MCF 10A (cell line): ENCODE measurements around the gene ZNF141. TPM values are rescaled to one million over a fixed set of nuclear protein-coding genes. Genes with fewer than 3 reads are reported as not detected.

Source experiments
- BruUV-seq: library from RNA; stranded (reverse); fragments of 400-500 nt; replicated peaks from 2 replicates; lab custom pipeline; 2021; lab: Mats Ljungman, UMichigan
- CTCF ChIA-PET: fragments of 300-600 bp; sonication (Branson Sonifier 250); formaldehyde crosslinking; extraction: SDS; loops from one replicate; lab custom pipeline; 2021; ENCODE audit warnings: antibody characterized with exemption, inconsistent platforms; lab: Yijun Ruan, JAX
- POLR2A ChIA-PET: fragments of 300-600, 350-650 bp; sonication (Branson Sonifier 250); formaldehyde crosslinking; extraction: SDS; loops from one replicate; lab custom pipeline; 2020; ENCODE audit warnings: antibody characterized with exemption, inconsistent platforms; lab: Yijun Ruan, JAX
- DNase-seq: peaks from one replicate; pipeline ENCODE4 v3.0.0-alpha.2; 2018; ENCODE audit not compliant: unreplicated experiment
- H3K27ac Mint-ChIP-seq: one replicate; pipeline ENCODE4 v1.8.0; 2022; ENCODE audit warnings: mild to moderate bottlenecking, low read depth, mixed read lengths; ENCODE audit not compliant: unreplicated experiment
- H3K27me3 Mint-ChIP-seq: one replicate; pipeline ENCODE4 v1.8.0; 2022; ENCODE audit warnings: mixed read lengths; ENCODE audit not compliant: insufficient read depth, unreplicated experiment
- H3K36me3 Mint-ChIP-seq: one replicate; pipeline ENCODE4 v1.8.0; 2022; ENCODE audit warnings: mild to moderate bottlenecking, moderate library complexity, mixed read lengths; ENCODE audit not compliant: insufficient read depth, unreplicated experiment
- H3K4me1 Mint-ChIP-seq: one replicate; pipeline ENCODE4 v1.8.0; 2022; ENCODE audit warnings: mixed read lengths; ENCODE audit not compliant: insufficient read depth, unreplicated experiment
- H3K4me3 Mint-ChIP-seq: one replicate; pipeline ENCODE4 v1.8.0; 2022; ENCODE audit warnings: mild to moderate bottlenecking, moderate library complexity, mixed read lengths; ENCODE audit not compliant: unreplicated experiment
- H3K9me3 Mint-ChIP-seq: one replicate; pipeline ENCODE4 v1.8.0; 2022; ENCODE audit warnings: mixed read lengths; ENCODE audit not compliant: unreplicated experiment
- intact Hi-C: fragments of 100-400 bp; cut with micrococcal nuclease; formaldehyde crosslinking; loops from 2 replicates; pipeline ENCODE4 v1.14.1; 2022
- total RNA-seq: library from RNA; stranded (reverse); gene quantifications from 2 replicates; pipeline ENCODE4 v1.2.3, GENCODE V29; 2022
- TF ChIP-seq, protein P1 (sequence below): fragments of 200-600 bp; IDR thresholded peaks from one replicate; pipeline ENCODE4 v1.8.0; 2022; ENCODE audit warnings: antibody characterized with exemption, mild to moderate bottlenecking; ENCODE audit not compliant: unreplicated experiment

ZNF141 gene
- total RNA-seq, 1 experiment from 2014 or later: 11.3 TPM

DNA sequence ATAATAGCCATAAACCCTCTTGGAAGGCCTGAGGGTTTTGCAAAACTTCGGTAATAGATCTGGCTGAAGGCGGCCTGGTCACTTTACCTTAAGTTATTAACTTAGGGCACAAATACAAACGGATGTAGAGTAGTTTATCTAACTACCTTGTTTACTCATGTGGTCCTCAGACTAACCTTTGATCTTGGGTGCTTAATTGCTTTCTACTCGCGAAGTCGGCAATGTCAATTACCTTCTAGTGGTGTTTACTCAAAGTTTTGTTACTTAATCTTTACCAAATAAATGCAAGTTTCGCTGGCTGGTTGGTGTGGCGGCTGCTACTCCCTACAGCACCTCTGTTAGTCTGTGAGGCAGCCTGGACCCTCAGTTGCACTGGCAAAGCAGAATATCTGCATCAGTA lies 8.9 kb upstream of the ZNF141 start:
- H3K4me1 Mint-ChIP-seq: no peaks in the 10 kb centered on the region
- no peaks in the 10 kb centered on the region for H3K36me3 Mint-ChIP-seq
- CTCF ChIA-PET: no interaction called here
- no peak for DNase-seq
- POLR2A ChIA-PET: interaction anchor here (0.7 kb wide), 1 partner anchor 11 kb away, joined by 3 read pairs; no protein-coding TSS in a partner anchor
- intact Hi-C loops: no loop called here
- no peaks in the 10 kb centered on the region for H3K27me3 Mint-ChIP-seq
- no peak overlapping the region for H3K4me3 Mint-ChIP-seq
- H3K9me3 Mint-ChIP-seq: peaks cover 19% of the 10 kb centered on the region
- TF ChIP-seq, protein P1, sequence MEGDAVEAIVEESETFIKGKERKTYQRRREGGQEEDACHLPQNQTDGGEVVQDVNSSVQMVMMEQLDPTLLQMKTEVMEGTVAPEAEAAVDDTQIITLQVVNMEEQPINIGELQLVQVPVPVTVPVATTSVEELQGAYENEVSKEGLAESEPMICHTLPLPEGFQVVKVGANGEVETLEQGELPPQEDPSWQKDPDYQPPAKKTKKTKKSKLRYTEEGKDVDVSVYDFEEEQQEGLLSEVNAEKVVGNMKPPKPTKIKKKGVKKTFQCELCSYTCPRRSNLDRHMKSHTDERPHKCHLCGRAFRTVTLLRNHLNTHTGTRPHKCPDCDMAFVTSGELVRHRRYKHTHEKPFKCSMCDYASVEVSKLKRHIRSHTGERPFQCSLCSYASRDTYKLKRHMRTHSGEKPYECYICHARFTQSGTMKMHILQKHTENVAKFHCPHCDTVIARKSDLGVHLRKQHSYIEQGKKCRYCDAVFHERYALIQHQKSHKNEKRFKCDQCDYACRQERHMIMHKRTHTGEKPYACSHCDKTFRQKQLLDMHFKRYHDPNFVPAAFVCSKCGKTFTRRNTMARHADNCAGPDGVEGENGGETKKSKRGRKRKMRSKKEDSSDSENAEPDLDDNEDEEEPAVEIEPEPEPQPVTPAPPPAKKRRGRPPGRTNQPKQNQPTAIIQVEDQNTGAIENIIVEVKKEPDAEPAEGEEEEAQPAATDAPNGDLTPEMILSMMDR: no peak
- H3K27ac Mint-ChIP-seq: no peak overlapping the region
- BruUV-seq: no TSS peak

DNA sequence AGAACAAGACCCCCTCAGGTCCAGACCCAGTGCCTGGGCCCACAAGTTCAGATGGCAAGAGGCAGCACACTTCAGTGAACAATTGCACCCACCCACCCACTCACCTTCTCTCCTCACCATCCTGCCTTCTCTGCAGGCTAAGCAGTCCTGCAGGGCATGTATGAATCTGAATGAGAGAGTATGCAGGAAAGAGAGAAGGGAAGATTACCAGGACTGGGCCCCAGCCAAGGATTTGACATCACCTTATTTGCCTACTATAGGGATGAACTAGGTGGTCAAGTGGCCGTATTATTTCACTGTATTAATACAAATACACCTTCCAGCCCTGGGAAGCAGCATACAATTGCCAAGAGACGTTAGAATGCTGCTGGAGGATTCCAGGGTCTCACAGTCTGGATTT lies 2.1 kb upstream of the ZNF141 start:
- intact Hi-C loops: no loop called here
- H3K27me3 Mint-ChIP-seq: no peaks in the 10 kb centered on the region
- peaks cover 21% of the 10 kb centered on the region for H3K36me3 Mint-ChIP-seq
- ChIA-PET CTCF (no interaction called here), POLR2A (interaction anchor here (1.3 kb wide), 1 partner anchor 138 kb away, joined by 3 read pairs; no protein-coding TSS in a partner anchor)
- DNase-seq: no peak
- peak overlapping the region; percentile 40 for H3K4me3 Mint-ChIP-seq
- H3K9me3 Mint-ChIP-seq: peaks cover 10% of the 10 kb centered on the region
- BruUV-seq: no TSS peak
- H3K27ac Mint-ChIP-seq: no peak overlapping the region
- TF ChIP-seq, protein P1: no peak
- no peaks in the 10 kb centered on the region for H3K4me1 Mint-ChIP-seq

DNA sequence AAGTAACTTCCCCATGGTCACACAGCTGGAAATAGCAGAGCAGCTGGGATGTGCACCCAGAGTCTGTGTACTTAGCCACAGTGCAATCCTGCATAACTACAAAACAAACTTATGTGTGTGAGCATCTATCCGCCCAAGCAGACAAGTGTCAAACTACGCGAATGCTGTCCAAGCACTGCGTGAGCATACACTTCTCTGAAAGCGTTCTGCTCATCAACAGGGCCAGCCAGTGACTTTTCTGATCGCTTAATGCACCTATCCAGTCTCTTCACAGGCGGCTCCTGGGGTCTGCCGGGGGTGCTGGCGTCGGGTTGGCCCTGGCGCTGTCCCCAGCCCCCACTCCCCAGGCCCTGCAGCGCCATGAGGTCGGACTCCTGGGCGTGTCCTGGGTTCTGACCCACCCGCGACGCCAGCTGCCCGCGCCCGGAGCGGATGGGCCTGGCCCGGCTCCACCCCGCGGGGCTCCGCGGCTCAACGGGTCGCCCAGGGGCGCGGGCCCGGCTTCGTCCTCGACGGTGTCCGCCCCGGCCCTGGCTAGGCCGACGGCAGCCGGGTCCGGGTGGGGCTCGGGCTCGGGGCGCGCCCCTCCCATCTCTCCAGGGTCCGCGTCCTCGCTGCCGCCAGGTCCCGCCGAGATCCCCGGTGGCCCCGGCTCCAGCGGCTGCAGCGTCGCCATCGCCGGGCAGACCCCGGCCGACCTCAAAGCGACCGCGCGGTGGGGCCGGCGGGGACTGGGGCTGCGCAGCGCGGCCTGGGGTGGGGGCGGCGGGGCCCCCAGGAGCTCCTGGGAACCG lies 1.3 kb upstream of the ZNF141 start:
- TF ChIP-seq, protein P1: no peak
- no peak for DNase-seq
- no TSS peak for BruUV-seq
- ChIA-PET CTCF (no interaction called here), POLR2A (interaction anchor here (1.3 to 3.0 kb wide), 2 partner anchors 137 to 211 kb away, joined by 3 to 16 read pairs; partner anchors contain the start of gene ZNF718)
- H3K9me3 Mint-ChIP-seq: peaks cover 12% of the 10 kb centered on the region
- no peak overlapping the region for H3K27ac Mint-ChIP-seq
- H3K4me1 Mint-ChIP-seq: no peaks in the 10 kb centered on the region
- intact Hi-C loops: no loop called here
- peak overlapping the region; percentile 86 for H3K4me3 Mint-ChIP-seq
- no peaks in the 10 kb centered on the region for H3K27me3 Mint-ChIP-seq
- peaks cover 25% of the 10 kb centered on the region for H3K36me3 Mint-ChIP-seq

DNA sequence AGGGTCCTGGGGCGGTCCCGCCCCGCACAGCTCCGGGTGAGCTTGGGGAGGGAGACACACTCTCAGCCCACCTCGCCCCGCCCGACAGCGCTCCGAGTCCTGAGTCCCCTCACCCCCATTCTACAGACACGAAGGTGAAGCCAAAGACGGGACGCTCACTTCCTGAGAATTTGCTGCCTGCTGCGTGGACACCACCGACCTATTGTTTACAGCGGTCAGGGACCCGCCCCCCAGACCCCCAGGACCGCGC lies 796 bp upstream of the ZNF141 start:
- DNase-seq: no peak
- peak overlapping the region; percentile 86 for H3K4me3 Mint-ChIP-seq
- TF ChIP-seq, protein P1: no peak
- peaks cover 30% of the 10 kb centered on the region for H3K36me3 Mint-ChIP-seq
- ChIA-PET POLR2A (interaction anchor here (1.3 to 3.0 kb wide), 2 partner anchors 136 to 212 kb away, joined by 3 to 16 read pairs; partner anchors contain the start of gene ZNF718), CTCF (no interaction called here)
- H3K4me1 Mint-ChIP-seq: no peaks in the 10 kb centered on the region
- peak overlapping the region; percentile 95 for H3K27ac Mint-ChIP-seq
- H3K9me3 Mint-ChIP-seq: peaks cover 12% of the 10 kb centered on the region
- intact Hi-C loops: no loop called here
- BruUV-seq: no TSS peak
- H3K27me3 Mint-ChIP-seq: no peaks in the 10 kb centered on the region
